Ecto neural progenitor cell (in vitro differentiated cells): Measurements from ENCODE around the gene HSPH1.
A peak's percentile ranks its signal among the peaks of the same experiment; 100 is the strongest.
"Not testable (repeated sequence)": the region's sequence is repeated elsewhere in the genome, so short reads cannot be mapped to it uniquely, and the experiment has no call there.

Experiments used
- DNase-seq: peaks from one replicate; pipeline ENCODE4 v3.0.0-alpha.2; 2018; ENCODE audit warnings: low spot score

The HSPH1 gene

DNA sequence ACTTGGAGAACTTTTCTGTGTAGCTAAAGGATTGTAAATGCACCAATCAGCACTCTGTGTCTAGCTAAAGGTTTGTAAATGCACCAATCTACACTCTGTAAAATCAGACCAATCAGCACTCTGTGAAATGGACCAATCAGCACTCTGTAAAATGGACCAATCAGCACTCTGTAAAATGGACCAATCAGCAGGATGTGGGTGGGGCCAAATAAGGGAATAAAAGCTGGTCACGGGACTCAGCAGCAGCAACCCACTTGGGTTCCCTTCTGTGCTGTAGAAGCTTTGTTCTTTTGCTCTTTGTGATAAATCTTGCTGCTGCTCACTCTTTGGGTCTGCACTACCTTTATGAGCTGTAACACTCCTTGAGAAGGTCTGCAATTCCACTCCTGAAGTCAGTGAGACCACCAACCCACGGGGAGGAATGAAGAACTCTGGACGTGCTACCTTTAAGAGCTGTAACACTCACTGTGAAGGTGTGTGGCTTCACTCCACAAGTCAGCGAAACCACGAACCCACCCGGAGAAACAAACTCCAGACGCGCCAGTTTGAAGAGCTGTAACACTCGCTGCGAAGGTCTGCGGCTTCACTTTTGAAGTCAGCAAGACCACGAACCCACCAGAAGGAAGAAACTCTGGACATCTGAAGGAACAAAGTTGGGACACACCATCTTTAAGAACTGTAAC lies 16.2 kb upstream of the HSPH1 start:
- not testable (repeated sequence) for DNase-seq

DNA sequence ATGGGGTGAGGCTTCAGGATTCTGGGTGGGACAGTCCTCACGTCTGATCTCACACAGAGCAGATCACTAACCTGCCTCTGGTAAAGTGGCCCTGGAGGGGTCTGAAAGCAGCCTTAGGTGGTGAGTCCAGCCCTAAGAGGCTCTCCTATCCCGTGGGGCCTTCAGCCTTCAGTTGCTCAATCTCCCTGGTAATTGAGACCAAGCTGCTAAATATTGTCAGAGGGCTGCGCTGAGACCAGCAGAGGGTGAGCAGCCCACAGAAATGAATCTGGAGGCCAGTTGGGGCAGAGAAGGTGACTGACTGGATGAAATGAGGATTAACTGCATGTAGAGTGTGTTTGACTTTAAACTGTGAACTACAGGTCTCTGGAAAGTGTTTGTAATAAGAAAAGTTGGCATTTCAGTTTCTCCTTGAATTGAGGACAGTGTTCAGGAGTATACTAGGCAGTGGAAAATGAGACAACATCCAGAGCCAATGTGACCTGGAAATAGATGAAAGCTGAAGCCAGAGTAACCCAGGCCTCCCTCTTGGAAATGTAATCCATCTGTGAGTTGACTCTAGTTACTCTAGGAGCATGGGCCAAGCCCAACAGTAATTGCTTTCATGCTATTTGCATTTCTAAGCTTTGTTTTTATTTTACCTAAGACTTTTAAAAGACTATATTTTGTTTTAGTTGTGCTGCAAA lies 14.3 kb upstream of the HSPH1 start:
- no peak for DNase-seq

DNA sequence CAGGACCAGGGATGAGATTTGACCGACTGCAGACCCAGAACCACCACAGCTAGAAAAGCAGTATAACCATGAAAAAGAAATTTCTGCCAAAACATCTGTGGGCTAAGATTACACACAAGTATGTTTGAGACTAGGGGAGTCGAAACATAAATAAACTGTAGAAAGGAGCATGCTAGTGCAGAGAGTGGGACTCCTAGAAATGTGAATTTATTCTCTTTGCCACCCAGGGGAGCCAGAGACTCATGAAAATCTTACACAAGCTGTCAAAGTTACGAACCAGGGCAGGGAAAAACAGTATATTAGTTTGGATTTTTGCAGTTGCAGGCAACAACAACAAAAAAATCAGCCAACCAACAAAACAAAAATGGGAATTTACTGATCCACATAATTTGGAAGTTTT lies 12.3 kb upstream of the HSPH1 start:
- no peak for DNase-seq

DNA sequence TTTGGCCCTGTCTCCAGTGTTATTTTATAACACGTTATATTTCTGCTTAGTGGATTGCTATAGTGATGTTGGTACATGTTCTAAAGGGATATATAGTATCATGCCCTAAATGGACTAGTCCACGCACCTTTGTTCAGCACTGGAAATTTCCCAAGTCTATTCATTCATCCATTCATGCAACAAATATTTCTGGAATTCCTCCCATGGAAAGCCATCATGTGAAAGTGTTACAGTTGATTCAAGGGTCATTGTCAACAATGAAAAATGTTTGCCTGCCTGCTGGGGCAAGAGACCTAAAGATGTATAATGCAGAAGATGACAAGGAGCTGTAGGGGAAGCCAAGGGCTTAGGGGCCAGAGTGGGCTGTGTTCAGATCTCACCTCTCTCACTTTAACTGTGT lies 10.8 kb upstream of the HSPH1 start:
- no peak for DNase-seq

DNA sequence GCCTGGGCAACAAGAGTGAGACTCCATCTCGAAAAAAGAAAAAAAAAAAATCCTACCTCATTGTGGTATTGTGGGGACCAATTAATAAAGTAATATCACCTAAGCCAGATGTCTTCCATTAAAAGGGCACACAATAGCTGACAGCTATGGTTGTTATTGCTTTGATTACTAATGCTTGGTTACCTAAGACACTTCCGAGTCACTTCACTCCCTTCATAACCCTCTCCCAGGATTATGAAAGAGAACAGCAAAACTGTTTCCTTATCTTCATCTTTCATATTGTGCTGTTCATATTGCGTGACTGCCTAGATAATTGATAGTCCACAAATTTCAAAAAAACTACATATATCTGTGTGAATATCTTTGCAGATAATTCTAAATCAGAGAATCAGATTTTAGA lies 10.3 kb upstream of the HSPH1 start:
- DNase-seq = no peak

DNA sequence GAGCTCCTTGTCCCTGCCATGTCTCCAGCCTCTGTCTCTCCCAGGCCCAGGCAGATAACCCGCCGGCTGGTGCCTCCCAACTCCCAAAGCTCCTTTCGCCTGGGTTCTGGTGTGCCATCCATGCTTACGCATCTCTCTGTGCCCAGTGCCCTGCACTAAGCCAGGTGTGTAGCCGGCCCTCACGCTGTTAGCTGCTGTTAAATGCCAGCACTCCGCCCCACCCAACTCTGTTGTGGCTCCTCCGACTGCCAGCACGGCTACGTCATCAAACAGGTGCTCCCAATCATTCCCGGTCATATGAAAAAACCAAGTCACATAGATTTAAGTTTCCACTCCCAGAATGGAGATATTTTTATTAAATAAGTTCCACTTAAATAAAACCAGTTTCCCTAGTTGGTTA lies 7.0 kb upstream of the HSPH1 start:
- DNase-seq = no peak

DNA sequence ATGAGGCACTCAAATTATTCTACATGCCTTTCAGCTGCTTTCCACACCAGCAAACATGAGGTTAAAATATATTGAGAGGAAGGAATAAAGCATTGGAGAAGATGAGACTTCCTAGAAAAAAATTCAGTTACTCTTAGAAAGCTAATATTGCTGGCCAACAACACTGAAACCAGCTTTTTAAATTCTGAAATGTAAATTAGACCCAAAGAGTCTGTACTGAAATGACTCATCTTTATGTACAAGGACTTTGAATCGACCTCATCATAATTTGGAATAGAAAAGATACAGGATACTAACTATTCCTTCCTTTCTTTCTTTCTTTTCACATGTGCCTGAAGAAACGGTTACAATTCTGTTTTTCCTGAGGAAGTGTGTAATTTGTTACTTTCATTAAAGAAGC lies 6.5 kb upstream of the HSPH1 start:
- DNase-seq = no peak

- no peak for DNase-seq
Measured at GRCh38 chr13:31167490-31167889, 5.8 kb upstream of the HSPH1 start.

- DNase-seq = no peak
Measured at GRCh38 chr13:31166591-31166990, 4.9 kb upstream of the HSPH1 start.

GRCh38 chr13:31162151-31163008 lies 676 bp upstream of the HSPH1 start:
- peak; percentile 96 for DNase-seq

GRCh38 chr13:31160857-31161556 lies 697 bp downstream of the HSPH1 start:
- peak; percentile 70 for DNase-seq

DNA sequence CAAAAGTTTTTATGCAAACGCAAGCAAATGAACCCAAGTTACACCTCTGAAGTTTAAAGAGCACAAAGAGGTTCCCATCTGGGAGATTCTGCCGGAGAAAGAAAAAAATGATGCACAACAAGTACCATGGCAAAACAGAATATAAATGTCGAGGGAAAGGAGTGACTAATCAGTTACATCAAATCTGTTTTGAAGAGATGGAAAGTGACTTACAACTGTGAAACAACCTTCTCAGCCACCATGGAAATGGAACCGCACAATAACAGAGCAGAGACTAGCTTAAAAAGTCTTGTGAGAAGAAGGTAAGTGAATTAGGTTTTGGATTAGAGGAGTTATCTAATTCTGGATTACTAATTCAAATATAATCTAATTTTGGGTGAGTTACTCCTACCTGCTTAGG lies 2.4 kb downstream of the HSPH1 start:
- no peak for DNase-seq

DNA sequence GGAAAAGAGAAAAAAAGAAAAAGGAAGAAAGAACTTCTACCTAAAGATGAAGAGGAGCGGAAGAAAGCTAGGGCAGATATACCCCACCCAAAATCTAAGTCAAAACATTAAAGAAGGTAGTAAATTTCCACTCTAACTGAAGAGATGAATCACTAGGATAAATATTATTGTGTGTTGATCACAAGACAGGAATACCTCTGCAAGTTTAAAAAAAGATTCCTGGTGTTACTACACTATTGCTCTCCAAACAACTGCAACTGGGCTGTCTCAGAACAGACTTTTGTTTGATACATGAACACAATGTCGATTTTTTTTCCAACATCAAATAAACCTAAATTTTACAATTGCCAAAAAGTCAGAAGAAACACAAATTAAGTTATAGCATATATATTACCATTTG lies 6.8 kb downstream of the HSPH1 start:
- DNase-seq = no peak

DNA sequence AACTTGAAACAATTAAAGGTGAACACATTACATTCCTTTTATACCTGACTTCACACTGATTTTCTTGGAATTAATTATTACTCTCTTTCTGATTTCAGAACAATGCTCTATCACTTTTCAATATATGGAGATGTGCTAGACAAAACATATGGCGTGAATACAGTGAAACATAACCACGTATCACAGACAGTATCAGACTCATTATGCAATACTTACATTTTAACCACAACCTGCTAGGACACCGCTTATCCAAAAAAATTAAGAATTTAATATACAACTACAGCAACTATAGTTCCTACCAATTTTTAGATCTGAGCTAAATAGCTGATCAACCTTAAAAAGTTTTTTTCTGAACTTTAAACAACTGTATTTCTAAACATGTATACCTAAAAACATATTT lies 9.9 kb downstream of the HSPH1 start:
- DNase-seq = no peak

DNA sequence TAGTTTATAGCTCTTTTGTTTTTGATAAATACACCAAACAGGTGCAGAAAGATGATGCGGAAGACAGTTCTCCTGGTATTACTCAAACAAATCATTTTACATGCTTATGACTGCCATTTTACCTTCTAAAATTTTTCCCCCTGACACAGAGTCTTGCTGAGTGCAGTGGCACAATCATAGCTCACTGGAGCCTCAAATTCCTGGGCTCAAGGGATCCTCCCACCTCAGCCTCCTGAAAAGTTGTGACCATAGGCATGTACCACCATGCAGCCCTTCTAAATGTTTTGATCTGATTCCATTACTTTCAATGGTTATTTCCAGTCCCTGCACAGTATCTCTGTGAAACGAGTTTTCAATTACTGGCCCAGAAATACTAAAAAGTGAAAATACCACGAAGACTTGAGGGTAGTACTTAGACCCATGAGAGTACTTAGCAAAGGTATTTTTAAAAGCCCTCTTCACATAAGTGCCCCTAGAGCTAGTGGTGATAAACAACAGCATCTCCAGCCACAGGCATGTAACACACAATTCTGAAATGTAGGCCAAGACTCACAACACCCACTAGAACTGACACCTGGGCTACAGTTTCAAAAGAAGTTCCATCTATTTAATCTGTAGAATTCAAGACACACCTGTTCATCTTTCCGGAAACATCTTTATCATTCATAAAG lies 11.3 kb downstream of the HSPH1 start:
- no peak for DNase-seq

DNA sequence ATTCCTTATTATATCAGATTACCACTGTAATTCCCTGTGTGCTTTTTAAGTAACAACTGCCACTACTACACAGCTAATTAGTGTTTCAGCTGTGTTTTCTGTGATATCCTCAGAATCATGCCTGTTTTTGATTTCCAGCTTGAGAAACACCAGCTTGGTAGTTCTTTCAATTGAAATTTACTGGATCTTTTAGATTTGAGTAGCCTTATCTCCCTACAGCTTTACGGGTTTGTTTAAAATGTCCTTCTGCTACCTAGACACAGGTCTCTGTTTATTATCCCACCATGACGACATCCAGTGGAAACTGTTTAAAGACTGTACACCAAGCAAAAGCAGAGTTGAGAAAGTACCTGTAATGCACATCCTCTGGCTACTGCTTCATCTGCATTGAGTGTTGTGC lies 12.1 kb downstream of the HSPH1 start:
- DNase-seq = no peak

DNA sequence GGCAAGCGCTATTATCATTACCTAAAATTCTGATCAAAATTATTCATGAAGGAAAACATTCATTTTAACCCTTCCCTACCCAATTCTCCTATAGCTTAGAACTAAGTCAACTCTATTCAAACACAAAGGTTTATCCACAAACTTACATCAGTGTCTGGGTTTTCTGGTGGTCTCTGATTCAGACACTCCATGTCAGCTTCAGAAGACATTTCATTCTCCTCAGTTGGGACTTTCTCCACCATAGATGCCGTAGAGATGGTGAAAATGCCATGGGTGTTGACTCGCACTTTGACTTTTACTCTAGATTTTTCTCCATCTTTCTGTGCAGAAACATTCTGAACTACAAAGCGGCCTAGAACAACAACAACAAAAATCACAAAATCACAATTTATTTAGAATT lies 16.3 kb downstream of the HSPH1 start:
- no peak for DNase-seq

- DNase-seq = no peak
Measured at GRCh38 chr13:31138515-31138914, 23.2 kb downstream of the HSPH1 start.

- no peak for DNase-seq
Measured at GRCh38 chr13:31136724-31137123, 25.0 kb downstream of the HSPH1 start.

DNA sequence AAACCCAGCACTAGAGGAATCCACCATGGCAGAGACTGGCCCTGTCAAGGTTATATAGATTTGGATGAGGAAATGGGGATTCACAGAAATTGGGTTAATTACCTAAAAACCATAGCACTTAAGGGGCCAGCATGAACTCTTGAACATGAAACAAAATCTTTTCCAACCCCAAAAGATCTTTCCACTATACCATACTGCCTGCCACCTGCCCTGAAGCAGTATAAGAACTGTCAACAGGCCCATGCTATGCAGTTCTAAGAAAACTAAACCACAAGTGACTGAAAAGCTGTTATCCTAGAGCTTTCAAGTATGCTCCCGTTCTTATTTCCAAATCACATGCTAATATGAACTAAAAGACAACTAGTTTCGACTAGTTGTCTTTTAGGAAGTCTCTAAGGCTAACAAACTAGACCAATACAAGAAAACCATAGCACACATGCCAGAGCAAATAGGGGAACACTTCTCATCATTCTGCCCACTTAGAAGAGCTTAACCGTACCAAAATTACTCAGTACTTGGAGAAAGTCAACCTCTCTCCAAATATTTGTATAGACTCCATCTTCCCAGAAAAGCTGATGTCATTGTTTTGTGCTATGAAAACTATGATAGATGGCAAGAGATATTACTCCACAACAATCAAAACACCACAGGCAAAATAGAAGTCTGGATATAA lies 27.5 kb downstream of the HSPH1 start:
- no peak for DNase-seq

GRCh38 chr13:31133621-31134020 lies 28.1 kb downstream of the HSPH1 start:
- DNase-seq = no peak
